GM18870 (cell line): ENCODE results near the gene SPINK5.

Experiments used
- ATAC-seq: cut with Tn5 transposase; IDR thresholded peaks from one replicate; pipeline ENCODE4 v1.9.1; 2021; ENCODE audit warnings: moderate library complexity; ENCODE audit not compliant: unreplicated experiment

The SPINK5 gene

GRCh38 chr5:148090773-148091250, 27.0 kb downstream of the SPINK5 start:
- peak; percentile 61 for ATAC-seq

GRCh38 chr5:148091991-148092964, 28.5 kb downstream of the SPINK5 start:
- no peak for ATAC-seq

GRCh38 chr5:148094336-148094735, 30.6 kb downstream of the SPINK5 start:
- ATAC-seq = no peak

- ATAC-seq = no peak
Measured at GRCh38 chr5:148104226-148104625, 40.4 kb downstream of the SPINK5 start.

GRCh38 chr5:148107608-148108007, 43.8 kb downstream of the SPINK5 start:
- ATAC-seq = no peak

- no peak for ATAC-seq
Measured at GRCh38 chr5:148113243-148113642, 49.5 kb downstream of the SPINK5 start.

- no peak for ATAC-seq
Measured at GRCh38 chr5:148120317-148120716, 56.5 kb downstream of the SPINK5 start.

GRCh38 chr5:148125641-148126040, 61.9 kb downstream of the SPINK5 start:
- no peak for ATAC-seq

- ATAC-seq = no peak
Measured at GRCh38 chr5:148135091-148136048, 71.6 kb downstream of the SPINK5 start.

GRCh38 chr5:148140846-148141245, 77.1 kb downstream of the SPINK5 start:
- no peak for ATAC-seq

GRCh38 chr5:148141645-148142044, 77.9 kb downstream of the SPINK5 start:
- ATAC-seq = no peak

GRCh38 chr5:148145916-148146315, 82.1 kb downstream of the SPINK5 start:
- no peak for ATAC-seq

- no peak for ATAC-seq
Measured at GRCh38 chr5:148146487-148146886, 82.7 kb downstream of the SPINK5 start.

GRCh38 chr5:148147415-148147814, 83.6 kb downstream of the SPINK5 start:
- ATAC-seq = no peak

- no peak for ATAC-seq
Measured at GRCh38 chr5:148151872-148152271, 88.1 kb downstream of the SPINK5 start.

- no peak for ATAC-seq
Measured at GRCh38 chr5:148152781-148153180, 89.0 kb downstream of the SPINK5 start.

GRCh38 chr5:148156609-148157008, 92.8 kb downstream of the SPINK5 start:
- no peak for ATAC-seq

GRCh38 chr5:148162038-148162437, 98.3 kb downstream of the SPINK5 start:
- ATAC-seq = no peak

GRCh38 chr5:148163345-148163744, 99.6 kb downstream of the SPINK5 start:
- no peak for ATAC-seq

GRCh38 chr5:148166550-148167283, 102.9 kb downstream of the SPINK5 start:
- ATAC-seq = no peak

- no peak for ATAC-seq
Measured at GRCh38 chr5:148168246-148168645, 104.5 kb downstream of the SPINK5 start, which contains the start of gene SPINK14. Gene SPINK14, plus strand, starts transcription at chr5:148168546. Its CDS starts 1,187 bp downstream, at chr5:148169733.
